ENCODE data around the gene PSMD3.
"Not testable (repeated sequence)": the region's sequence is repeated elsewhere in the genome, so short reads cannot be mapped to it uniquely, and the experiment has no call there.

The PSMD3 gene

GRCh38 chr17:39980351-39981206 is at the start of gene PSMD3:
TSS of gene PSMD3 (plus strand) at chr17:39980807. CDS start at chr17:39980971, 164 bp downstream.
- DNase-seq (ENCODE audit: low spot score), result peak; percentile 99

GRCh38 chr17:39933912-39934311 is 46.7 kb upstream of the PSMD3 start:
- DNase-seq (ENCODE audit: low spot score), result no peak

DNA sequence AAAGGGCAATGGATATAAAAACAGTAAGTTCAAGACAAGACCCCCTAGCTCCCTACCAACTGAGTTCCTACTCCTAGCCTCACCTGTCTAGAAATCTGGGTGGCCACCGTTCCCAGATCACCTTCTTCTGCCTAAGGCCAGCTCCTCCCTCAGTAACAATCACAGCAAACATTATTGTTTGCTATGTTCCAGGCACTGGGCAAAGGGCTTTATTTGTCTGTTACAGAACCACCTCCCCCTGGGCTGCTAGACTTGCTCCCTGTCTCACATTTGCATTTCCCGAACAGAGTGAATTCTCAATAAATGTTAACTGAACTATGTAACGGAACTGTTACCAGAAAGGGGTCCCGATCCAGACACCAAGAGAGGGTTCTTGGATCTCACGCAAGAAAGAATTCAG is 46.3 kb upstream of the PSMD3 start:
- no peak for DNase-seq (ENCODE audit: low spot score)

GRCh38 chr17:39935909-39936308 is 44.7 kb upstream of the PSMD3 start:
- DNase-seq (ENCODE audit: low spot score), result no peak

DNA sequence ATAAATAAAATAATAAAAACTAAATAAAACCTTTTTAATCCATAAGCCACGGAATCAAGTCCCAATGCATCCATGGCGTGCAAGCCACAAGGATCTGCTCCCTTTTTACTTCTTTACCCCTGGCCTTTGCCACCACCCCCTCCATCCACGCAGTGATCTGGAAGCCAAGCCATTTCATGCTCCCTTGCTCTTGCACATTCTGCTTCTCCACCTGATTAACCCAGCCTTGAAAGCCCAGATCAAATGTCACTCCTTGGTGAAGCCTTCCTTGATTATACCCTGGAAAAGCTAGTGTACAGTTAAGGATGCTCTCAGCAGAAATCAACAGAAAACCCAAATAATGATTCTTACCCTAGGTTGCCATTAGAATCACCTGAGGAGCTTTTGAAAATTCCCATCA is 43.2 kb upstream of the PSMD3 start:
- DNase-seq (ENCODE audit: low spot score), result no peak

DNA sequence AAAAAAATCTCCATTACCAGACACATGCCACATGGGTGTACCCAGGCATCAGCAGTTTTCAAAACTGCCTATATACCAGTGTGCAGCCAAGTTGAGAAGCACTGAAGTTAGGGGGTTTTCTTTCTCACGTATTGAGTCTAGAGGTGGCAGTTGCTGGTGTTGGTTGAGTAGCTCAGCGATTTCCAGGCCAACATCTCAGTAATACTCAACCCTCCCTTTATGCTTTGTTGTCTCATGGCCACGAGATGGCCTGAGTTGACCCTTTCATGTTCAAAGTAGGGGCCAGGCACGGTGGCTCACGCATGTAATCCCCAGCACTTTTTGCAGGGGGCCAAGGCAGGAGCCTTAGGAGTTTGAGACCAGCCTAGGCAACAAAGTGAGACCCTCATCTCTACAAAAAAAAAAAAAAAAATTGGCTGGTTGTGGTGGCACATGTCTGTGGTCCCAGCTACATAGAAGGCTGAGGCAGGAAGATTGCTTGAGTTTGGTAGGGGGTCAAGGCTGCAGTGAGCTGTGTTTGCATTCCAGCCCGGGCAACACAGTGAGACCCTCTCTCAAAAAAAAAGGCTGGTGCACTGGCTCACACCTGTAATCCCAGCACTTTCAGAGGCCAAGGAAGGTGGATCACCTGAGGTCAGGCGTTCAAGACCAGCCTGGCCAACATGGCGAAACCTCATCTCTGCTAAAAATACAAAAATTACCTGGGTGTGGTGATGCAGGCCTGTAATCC is 42.3 kb upstream of the PSMD3 start:
- DNase-seq (ENCODE audit: low spot score), result no peak

GRCh38 chr17:39939106-39939505 is 41.5 kb upstream of the PSMD3 start:
- no peak for DNase-seq (ENCODE audit: low spot score)

- DNase-seq (ENCODE audit: low spot score), result peak; percentile 79
Measured at GRCh38 chr17:39939588-39940419, 40.8 kb upstream of the PSMD3 start.

DNA sequence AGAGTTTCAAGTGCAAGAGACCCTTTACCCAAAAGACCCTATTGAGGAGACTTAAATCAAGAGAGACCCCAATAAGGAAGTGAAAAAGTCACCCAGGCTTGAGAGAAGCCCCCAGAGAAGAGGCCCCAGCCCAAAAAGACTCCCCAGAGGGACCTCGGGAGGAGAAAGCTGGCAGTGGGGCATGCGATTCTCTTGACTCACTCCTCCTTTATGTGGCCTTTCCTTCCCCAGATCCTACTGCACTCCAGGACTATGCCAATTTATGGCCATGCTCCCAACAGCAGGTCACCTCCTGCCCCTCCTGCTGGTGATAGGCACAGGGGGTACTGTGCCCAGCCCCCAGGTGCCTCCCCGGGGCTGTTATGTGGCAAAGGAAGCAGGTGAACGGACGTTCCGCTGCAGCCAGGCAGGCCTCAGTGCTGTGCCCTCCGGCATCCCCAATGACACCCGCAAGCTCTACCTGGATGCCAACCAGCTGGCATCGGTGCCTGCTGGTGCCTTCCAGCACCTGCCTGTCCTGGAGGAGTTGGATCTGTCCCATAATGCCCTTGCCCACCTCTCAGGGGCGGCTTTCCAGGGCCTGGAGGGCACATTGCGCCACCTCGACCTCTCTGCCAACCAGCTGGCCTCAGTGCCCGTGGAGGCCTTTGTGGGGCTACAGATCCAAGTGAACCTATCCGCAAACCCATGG is 36.8 kb upstream of the PSMD3 start:
- DNase-seq (ENCODE audit: low spot score), result no peak

DNA sequence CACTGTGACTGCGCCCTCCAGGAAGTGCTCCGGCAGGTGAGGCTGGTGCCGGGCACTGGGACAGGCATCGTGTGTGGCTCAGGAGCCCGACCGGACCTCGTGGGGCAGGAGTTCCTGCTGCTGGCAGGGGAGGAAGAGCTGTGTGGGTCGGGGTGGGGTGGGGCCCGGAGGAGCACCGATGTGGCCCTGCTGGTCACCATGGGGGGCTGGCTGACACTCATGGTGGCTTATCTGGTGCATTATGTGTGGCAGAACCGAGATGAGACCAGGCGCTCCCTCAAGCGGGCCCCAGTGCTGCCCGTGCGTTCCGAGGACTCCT is 36.3 kb upstream of the PSMD3 start:
- DNase-seq (ENCODE audit: low spot score), result no peak

DNA sequence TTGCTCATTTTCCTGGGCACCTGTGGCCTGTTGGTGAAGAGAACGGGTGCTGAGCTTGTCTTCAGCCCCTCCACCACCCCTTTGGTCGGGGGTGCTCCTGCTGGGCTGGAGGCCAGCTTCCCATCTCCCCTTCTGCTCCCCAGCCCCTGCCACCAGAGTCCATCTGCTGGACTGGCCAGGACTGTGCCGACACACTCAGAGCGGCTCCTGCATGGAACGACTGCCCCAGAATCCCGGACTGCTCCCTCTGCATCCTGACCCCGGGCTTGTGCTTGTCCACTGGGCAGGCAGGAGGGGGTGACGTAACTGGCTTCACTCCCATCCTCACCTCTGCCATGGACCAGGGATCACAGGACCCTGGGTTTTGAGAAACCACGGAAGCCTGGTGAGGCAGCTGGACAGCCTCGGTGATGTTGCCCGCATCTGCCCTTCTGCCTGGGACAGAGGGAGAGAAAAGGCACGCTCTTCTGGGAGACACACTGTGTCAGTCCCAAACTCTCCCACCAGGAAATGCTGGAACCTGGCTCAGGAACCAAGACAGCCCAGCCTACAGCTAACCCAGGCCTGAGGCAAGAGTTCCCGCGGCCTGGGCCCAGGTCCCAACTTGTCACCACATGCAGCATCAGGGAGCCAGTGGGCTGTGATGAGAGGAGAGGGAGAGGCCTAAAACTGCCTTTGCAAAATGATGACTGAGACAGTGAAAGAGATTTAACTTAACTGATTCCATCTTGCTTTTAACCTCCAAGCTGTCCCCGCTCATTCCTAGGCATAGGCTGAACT is 33.9 kb upstream of the PSMD3 start:
- DNase-seq (ENCODE audit: low spot score), result no peak

DNA sequence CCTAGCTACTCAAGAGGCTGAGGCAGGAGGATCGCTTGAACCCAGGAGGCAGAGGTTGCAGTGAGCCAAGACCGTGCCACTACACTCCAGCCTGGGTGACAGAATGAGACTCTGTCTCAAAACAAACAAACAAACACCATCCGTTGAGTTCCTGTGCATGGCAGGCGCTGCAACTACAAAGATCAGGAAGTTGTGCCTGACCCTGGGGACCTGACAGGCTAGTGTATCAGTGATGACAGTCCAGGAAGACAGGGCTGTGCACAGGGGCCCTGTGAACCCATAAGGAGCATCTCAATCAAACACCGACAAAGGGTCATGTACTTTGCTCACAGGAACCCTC is 32.1 kb upstream of the PSMD3 start:
- DNase-seq (ENCODE audit: low spot score), result not testable (repeated sequence)

GRCh38 chr17:39949028-39949427 is 31.6 kb upstream of the PSMD3 start:
- no peak for DNase-seq (ENCODE audit: low spot score)

DNA sequence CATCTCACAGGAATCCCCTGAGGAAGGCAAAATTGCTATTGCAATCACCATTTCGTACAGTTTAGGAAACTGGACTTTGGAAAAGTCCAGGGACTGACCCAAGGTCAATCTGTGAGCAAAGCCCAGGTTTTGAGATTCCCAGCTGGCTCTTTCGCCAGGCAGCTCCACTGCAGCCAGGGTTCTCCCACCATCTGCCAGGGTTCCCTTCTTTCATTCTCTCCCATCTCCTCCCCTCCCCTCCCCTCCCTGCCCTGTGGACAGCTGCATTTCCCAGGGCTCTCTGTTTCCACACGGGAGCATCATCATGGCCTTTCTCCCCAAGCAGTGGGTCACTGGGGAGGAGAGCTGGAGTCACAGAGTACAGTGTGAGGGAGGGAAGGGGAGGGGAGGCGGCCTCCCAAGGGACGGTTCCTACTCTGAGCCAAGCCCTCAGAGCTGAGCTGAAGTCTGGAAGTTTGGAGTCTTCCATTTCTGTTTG is 29.7 kb upstream of the PSMD3 start:
- DNase-seq (ENCODE audit: low spot score), result no peak

GRCh38 chr17:39951924-39952679 is 28.5 kb upstream of the PSMD3 start:
- DNase-seq (ENCODE audit: low spot score), result no peak

DNA sequence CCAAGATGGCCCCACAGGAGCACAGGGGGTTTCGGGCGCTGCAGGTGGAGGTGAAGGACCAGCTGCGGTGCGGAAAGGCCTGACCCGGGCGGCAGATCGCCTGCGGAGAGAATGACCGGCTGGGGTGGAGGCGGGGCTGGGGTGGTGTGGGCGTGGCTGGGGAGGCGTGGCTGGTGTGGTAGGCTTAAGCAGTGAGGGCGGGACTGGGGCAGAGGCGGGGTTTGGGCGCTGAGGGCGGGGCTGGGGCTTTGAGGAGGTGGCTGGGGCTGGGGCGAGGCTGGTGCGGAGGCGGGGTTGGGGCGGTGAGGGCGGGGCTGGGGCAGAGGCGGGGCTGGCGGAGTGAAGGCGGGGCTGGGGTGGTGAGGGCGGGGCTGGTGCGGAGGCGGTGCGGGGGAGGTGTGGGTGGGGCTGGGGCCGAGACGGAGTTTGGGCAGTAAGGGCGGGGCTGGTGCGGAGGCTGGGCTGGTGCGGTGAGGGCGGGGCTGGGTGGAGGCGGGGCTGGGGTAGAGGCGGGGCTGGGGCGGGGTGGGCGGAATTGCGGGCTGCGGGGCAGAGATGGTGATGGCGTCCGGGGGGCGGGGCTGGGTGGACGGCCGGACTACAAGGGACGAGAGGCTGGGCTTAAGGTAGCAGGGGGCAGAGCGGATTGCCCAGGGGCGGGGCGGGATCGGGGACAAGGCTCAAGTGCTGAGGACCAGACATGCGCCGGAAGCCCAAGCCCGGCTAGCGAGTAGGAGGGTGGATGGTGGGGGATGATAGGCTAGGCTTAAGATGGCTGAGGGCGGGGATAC is 27.7 kb upstream of the PSMD3 start:
- peak; percentile 99 for DNase-seq (ENCODE audit: low spot score)

DNA sequence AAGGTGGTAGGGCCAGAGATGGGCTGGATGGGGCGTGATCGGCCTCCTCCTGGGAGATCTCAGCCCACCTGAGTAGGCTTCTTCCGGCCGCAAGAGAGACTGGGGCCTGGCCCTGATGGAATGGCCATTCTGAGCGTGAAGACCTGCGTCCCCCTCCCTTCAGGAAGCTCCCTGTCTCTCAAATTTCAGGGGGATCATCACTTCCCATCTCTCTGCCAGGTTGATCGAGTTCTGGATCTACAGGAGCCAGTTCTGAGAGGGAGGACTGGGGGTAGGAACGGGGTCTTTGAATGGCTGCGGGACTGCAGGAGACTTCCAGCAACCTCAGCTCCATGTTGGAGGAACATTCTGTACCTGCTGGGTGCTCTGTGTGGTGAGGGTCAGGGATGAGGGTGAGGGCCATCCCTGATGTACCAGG is 27.1 kb upstream of the PSMD3 start:
- DNase-seq (ENCODE audit: low spot score), result no peak

DNA sequence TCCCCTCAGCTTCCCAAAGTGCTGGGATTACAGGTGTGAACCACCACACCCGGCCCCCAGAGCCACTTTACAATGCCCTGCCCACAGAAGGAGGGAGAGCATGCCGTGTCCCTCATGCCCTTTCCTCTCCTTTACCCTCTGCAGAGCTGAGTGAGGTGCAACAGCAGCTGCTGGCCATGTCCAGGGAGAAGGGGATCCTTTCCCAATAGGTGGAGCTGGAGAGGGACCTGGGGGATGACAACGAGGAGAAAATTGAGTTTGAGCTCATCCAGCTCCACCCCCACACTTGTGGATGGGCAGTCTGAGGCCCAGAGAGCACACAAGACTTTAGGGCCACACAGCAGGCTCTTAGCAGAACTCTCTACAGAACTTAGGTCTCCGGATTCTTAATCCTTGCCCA is 25.7 kb upstream of the PSMD3 start:
- no peak for DNase-seq (ENCODE audit: low spot score)

- DNase-seq (ENCODE audit: low spot score), result no peak
Measured at GRCh38 chr17:39955726-39956225, 24.8 kb upstream of the PSMD3 start.

Measured in activated CD4-positive, alpha-beta T cell treated with anti-CD3 and anti-CD28 coated beads, Interleukin-2, Interleukin-4, amounts not matched to agents 100 ng/mL and 50 ng/mL, durations not matched to agents 16 hours and 8 hours (primary cell).